NCI-H345 treated with DMSO at 0.1 percent for 48 hours (cell line): ENCODE measurements around the gene OR7A10.

Source experiments
- DNase-seq: peaks from one replicate; lab custom pipeline; 2025; ENCODE audit not compliant: unreplicated experiment; lab: John Stamatoyannopoulos, UW

OR7A10 gene

GRCh38 chr19:14848822-14849221, at the start of gene OR7A10:
OR7A10 (minus strand) TSS chr19:14848922; CDS start chr19:14841877, 7,045 bp downstream.
- no peak for DNase-seq

DNA sequence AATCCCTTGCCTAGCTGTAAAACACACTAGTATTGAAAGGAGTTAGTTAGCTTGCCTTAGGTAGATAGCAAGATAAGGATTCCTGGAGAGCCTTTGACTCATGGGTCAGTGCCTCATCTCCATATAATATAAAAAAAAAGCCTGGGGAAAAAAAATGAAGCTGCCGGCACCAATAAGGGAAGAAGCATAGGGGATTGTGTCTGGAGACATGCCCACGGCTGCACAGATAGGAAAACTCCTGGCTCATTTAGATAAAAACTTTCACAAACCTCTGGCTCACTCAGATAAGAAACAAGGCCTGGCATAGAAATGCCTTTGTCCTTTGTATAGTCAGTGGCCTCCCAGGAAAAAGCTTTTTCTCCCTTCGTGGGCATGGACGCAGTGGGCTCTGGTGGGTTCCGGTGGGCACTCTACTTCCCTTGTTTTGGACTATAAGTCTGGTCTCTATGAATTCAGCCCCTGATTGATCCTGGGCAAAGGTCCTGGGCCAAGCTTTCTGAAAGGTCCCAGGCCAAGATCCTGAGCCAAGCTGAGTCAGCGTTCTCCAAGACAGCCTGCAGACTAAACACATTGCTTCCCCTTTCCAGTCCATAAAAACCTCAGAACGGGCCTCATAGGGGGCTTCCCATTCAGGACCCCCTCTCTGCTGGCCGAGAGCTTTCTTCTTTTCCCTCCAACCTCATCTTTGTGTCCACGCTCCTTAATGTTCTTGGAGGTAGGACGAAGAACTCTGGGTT, 42.1 kb upstream of the OR7A10 start:
- no peak for DNase-seq

GRCh38 chr19:14889994-14890642, 41.4 kb upstream of the OR7A10 start:
- no peak for DNase-seq

DNA sequence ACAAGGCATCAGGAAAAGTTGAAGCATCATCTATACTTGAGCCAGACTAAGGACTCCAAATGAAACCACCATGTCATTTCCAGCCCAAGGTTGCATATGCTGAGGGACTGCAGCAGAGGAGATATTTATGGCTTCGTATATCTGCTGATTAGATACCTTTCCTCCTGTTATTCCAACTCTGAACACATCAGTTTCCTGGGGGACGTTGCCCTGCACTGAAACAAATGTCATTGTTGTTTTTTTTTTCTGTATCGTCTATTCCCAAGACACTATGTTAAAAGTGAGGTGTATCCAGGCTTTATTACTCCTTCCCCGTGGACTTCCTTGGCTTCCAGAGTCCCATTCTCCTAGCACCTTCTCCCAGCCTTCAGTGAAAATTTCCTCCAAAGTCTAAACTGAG, 37.3 kb upstream of the OR7A10 start, which contains the start of gene OR7A17:
Gene OR7A17, minus strand, starts transcription at position 101 of the 400 bp plus-strand sequence. CDS start 4,777 bp downstream, outside the sequence.
- no peak for DNase-seq

- DNase-seq: no peak
Observed at GRCh38 chr19:14871619-14872230, 23.0 kb upstream of the OR7A10 start.

DNA sequence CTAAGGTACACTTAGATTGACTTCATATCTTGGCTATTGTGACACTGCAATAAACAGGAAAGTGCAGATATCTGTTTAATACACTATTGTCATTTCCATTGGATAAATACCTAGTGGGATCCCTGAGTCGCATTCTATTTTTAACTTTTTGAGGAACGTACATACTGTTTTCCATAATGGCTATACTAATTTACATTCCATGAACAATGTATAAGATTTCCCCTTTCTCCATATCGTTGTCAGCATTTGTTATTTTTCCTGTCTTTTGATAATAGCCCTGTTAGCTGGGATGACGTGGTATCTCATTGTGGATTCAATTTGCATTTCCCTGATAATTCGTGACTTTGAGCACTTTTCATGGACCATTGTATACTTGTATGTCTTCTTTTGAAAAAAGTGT, 19.8 kb upstream of the OR7A10 start:
- DNase-seq: no peak

DNA sequence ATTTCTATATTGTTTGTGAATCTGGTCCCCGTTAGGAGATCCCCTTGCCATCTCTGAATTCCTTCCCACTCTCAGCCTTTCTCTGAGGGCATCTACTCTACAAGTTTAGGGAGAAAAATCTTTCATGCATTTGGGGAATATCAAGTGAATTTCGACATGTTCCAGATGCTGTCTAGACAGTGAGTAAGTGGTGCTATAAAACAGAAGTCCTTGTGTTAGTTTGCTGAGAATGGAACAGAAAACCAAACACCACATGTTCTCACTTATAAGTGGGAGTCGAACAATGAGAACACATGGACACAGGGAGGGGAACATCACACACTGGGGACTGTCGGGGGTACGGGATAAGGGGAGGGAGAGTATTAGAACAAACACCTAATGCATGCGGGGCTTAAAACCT, 5.1 kb downstream of the OR7A10 start:
- no peak for DNase-seq

- DNase-seq: no peak
Observed at GRCh38 chr19:14843169-14843568, 5.6 kb downstream of the OR7A10 start.

GRCh38 chr19:14840206-14840605, 8.5 kb downstream of the OR7A10 start:
- no peak for DNase-seq

DNA sequence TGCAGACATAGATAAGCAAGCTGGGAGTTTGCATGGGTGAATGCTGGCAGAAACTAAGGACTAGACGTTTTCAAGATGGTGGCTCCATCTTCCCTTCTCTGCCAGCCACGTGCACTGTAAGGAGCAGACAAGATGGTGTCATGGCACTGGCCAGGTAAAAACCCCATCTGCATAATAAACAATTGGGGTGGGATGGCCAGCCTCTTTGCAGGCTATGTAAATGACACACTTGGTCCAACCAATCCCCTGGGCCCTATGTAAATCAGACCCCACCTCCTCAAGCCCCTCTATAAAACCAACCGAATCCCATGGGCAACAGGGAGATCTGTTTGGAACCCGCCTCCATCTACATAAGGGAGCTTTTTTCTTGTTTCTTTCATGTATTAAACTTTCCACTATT, 11.3 kb downstream of the OR7A10 start:
- DNase-seq: no peak

GRCh38 chr19:14835011-14835410, 13.7 kb downstream of the OR7A10 start, which contains the start of the genes OR7A5 and OR7C1:
OR7A5 (minus strand) TSS chr19:14835185; CDS start chr19:14828241, 6,944 bp downstream.
OR7C1 (minus strand) TSS chr19:14835185; CDS start chr19:14800136, 35,049 bp downstream.
- DNase-seq: no peak

DNA sequence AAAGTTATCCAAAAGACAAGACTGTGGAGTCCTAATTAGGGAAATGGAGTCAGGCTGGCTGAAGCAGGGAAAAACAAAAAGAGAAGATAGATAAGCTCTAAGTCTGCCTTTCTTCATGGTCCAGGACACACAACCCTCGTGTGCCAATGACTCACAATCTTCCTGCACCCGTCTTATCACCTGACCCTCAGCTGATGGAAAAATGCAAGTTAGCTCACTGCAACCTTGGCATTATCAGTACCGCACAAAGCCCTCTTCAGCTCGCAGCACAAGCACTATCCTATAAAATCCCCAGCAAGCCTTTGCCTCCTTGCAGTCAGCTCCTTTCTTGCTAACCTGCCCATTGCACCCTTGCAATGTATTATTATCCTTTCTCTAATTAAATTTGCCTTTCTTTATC, 18.0 kb downstream of the OR7A10 start:
- DNase-seq: no peak

DNA sequence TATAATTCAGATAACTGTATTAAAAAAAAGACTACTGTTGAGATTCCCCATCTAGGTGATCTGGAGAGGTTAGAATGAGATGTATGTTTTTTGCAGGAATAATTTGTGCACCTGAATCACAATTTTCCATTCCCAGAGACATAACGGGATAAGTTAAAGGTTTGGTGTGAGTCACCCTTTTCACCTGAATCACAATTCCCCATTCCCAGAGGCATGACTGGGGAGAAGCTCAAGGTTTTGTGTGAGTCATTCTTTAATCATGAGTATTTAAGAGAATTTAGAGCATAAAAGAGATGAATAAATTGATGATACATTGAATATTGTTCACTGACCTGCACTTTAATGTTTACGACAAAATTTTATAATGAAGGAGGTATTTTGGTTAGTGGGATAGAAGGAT, 22.7 kb downstream of the OR7A10 start:
- DNase-seq: no peak

DNA sequence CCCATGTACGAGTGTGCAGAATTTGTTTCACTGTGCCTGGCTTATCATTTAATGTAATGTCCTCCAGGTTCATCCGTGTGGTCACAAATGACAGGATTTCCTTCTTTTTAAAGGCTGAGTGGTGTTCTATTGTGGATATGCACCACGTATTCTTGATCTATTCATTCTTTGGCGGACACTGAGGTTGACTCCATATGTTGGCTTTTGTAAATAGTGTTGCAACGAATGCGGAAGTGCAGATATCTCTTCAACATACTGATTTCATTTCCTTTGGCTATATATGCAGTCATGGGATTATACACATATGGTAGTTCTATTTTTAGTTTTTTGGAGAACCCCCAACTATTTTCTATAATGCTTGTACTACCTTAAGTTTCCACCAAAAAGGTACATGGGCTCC, 26.8 kb downstream of the OR7A10 start:
- no peak for DNase-seq

GRCh38 chr19:14818588-14818987, 30.1 kb downstream of the OR7A10 start:
- no peak for DNase-seq

DNA sequence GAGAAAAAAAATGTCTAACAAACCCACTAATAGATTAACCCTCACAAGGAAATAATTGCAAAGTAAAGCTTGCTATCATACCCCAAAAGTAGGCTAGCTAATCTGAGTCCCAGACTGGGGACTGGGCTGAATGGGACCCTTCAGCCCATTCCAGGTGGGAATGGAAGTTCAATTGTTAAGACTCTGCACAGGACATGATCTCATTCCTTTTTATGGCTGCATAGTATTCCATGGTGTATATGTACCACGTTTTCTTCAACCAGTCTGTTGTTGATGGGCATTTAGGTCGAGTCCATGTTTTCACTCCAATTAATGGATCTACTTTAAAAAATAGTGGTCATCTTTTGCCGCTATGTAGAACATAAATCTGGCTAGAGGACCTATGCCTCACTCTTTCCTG, 31.7 kb downstream of the OR7A10 start:
- DNase-seq: no peak

DNA sequence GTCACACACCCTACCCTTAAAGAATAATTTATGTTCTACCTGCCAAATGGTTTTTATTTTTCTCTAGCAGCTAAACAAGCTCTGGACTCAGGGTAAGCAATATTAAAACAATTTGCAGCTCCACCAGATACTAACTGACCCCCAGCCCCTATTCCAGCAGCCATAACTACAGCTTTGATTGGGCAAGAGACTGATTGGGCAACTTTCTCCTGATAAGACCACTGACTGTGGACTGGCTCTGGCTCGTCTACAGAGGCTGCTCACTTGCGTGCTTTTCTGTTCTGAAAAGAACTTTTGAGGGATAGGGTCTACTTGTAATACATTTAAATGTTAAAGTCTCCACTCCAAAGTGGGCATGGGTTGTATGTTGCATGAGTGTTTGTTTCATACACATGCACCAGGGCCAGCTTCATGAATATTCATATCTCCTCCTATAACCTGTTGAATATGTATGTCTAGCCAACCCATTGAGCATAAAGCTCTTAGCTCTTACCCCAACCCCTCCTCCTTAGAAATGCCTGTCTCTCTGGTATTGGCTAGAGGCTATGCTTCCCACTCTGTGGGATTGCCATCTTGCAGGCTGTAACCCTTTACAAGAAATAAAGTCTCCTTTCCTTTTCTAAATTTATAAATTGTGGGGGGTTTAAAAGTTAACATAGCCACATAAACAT, 33.6 kb downstream of the OR7A10 start:
- no peak for DNase-seq

- no peak for DNase-seq
Observed at GRCh38 chr19:14809272-14810057, 39.3 kb downstream of the OR7A10 start.

DNA sequence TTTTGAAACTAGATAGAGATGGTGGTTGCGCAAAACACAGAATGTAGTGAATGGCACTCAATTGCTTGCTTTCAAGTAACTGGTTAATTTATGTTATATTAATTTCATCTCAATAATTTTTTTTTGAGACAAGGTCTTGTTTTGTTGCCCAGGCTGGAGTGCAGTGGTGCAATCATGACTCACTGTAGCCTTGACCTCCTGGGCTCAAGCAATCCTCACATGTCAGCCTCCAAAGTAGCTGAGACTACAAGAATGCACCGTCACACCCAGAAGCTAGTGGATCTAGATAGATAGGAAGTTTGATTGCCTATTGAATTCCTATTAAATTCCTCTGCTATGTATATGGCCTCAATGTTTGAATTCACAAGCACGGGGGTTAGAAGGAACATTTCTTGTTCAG, 44.0 kb downstream of the OR7A10 start:
- no peak for DNase-seq

- no peak for DNase-seq
Observed at GRCh38 chr19:14798760-14799159, 50.0 kb downstream of the OR7A10 start.

GRCh38 chr19:14796021-14796420, 52.7 kb downstream of the OR7A10 start:
- DNase-seq: no peak
